ENCODE results near the gene GRK5. TPM values are rescaled to one million over a fixed set of nuclear protein-coding genes. Genes with fewer than 3 reads are reported as not detected.

GRK5 gene
- total and polyA plus RNA-seq, 9 of the 15 experiments (the other 6 are each of a cell fraction or from before 2014, with no cell fraction given): 0.46 to 0.83 (median 0.67) TPM; not detected in 2

DNA sequence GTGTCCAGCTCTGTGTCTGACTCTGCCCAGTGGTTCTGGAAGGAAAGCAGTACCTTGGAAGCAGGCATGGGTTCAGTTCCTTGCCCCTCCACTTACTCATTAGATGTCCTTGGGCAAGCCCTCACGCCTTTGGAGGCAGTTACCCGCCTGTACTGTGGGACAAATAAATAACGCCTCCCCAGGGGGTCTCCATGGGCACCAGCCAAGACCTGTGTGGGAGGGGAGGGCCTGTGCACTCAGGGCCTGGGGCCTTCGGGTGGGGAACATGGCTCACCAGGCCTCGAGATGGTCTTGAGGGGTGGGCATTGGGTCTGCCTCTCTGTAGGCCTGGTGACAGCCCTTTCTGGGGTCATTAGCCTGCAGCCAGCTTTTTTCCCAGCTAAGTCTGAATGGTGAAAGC is 142.0 kb downstream of the GRK5 start:
- Histone ChIP-seq H4K20me1 (replicated peaks; ENCODE audit: control insufficient read depth, insufficient read depth, low read length) (no peaks in the 10 kb centered on the region), H2AFZ (ENCODE audit: low read depth, low read length) (no peak overlapping the region), H3K79me2 (ENCODE audit: control insufficient read depth, insufficient read depth, low read length) (no peaks in the 10 kb centered on the region), H3K9ac (ENCODE audit: insufficient read depth in 1 of 2, low read depth in 2 of 2, low read length in 2 of 2) (no peak overlapping the region), H3K27me3 (ENCODE audit: control insufficient read depth in 2 of 2, insufficient read depth in 2 of 2, low read length in 2 of 2) (peaks cover 2 to 36% of the 10 kb centered on the region in 2 experiments; a peak in 3 of 5 replicates), H3K27ac (ENCODE audit: extremely low read depth, low read depth, low read length) (no peak overlapping the region), H3K9me1 (ENCODE audit: control insufficient read depth, insufficient read depth, low read length) (no peaks in the 10 kb centered on the region), H3K4me3 (no peak overlapping the region), H3K36me3 (ENCODE audit: control insufficient read depth, insufficient read depth, low read length) (no peaks in the 10 kb centered on the region), H3K4me1 (replicated peaks in 1 of 2; ENCODE audit: control insufficient read depth in 2 of 2, insufficient read depth in 2 of 2, low read length in 2 of 2) (no peaks in the 10 kb centered on the region; a peak in 1 of 5 replicates), H3K9me3 (replicated peaks; ENCODE audit: control insufficient read depth, insufficient read depth, low read depth, low read length) (no peaks in the 10 kb centered on the region), H3K4me2 (ENCODE audit: insufficient read depth, low read length) (no peak overlapping the region)
- ChIA-PET CTCF (ENCODE audit: low intra/inter-chr PET ratio) (no interaction called here), POLR2A (no interaction called here)
- ATAC-seq (no peak), DNase-seq (ENCODE audit: extremely low read depth in 1 of 4, low spot score in 3 of 4) (no peak), FAIRE-seq (no peak)
- 0% methylated on average over 2 of the region's 5 CpGs for WGBS (ENCODE audit: insufficient coverage, low coverage, missing lambda C conversion rate)
- in situ Hi-C loops (cut with MboI): no loop called here
- intact Hi-C loops (cut with micrococcal nuclease): no loop called here
- BruUV-seq (replicated peaks): no TSS peak
- TF ChIP-seq NRF1 (conservative IDR thresholded peaks at IDR 0.05 in 1 of 2, IDR thresholded peaks at IDR 0.05 in 1 of 2): no peak
- TF ChIP-seq ETV6 (IDR thresholded peaks at IDR 0.05; ENCODE audit: borderline replicate concordance in 1 of 2, low read depth in 2 of 2, low read length in 1 of 2): no peak
- TF ChIP-seq ETV6 (CRISPR knock-in tag; IDR thresholded peaks at IDR 0.05; ENCODE audit: borderline replicate concordance): no peak
- TF ChIP-seq PTBP1 (IDR thresholded peaks at IDR 0.05; ENCODE audit: low read depth, low read length): no peak
- TF ChIP-seq, protein P1, sequence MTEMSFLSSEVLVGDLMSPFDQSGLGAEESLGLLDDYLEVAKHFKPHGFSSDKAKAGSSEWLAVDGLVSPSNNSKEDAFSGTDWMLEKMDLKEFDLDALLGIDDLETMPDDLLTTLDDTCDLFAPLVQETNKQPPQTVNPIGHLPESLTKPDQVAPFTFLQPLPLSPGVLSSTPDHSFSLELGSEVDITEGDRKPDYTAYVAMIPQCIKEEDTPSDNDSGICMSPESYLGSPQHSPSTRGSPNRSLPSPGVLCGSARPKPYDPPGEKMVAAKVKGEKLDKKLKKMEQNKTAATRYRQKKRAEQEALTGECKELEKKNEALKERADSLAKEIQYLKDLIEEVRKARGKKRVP (CRISPR knock-in tag; IDR thresholded peaks at IDR 0.05): no peak
- no peak for TF ChIP-seq RCOR1 (IDR thresholded peaks at IDR 0.05; ENCODE audit: borderline replicate concordance in 1 of 2, low read depth in 2 of 2, low read length in 2 of 2)
- no peak for TF ChIP-seq ZNF165 (CRISPR knock-in tag; IDR thresholded peaks at IDR 0.05; ENCODE audit: borderline replicate concordance)
- TF ChIP-seq, protein P2, sequence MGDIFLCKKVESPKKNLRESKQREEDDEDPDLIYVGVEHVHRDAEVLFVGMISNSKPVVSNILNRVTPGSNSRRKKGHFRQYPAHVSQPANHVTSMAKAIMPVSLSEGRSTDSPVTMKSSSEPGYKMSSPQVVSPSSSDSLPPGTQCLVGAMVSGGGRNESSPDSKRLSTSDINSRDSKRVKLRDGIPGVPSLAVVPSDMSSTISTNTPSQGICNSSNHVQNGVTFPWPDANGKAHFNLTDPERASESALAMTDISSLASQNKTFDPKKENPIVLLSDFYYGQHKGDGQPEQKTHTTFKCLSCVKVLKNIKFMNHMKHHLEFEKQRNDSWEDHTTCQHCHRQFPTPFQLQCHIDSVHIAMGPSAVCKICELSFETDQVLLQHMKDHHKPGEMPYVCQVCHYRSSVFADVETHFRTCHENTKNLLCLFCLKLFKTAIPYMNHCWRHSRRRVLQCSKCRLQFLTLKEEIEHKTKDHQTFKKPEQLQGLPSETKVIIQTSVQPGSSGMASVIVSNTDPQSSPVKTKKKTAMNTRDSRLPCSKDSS (IDR thresholded peaks at IDR 0.05; ENCODE audit: low read depth, partially characterized antibody): no peak
- no peak for TF ChIP-seq CBFB (CRISPR knock-in tag; IDR thresholded peaks at IDR 0.05)
- TF ChIP-seq KDM4B (IDR thresholded peaks at IDR 0.05; ENCODE audit: borderline replicate concordance in 2 of 2, low read depth in 1 of 2): no peak
- no peak for TF ChIP-seq MCM7 (IDR thresholded peaks at IDR 0.05)
- TF ChIP-seq ZNF583 (CRISPR knock-in tag; IDR thresholded peaks at IDR 0.05): no peak
- no peak for TF ChIP-seq SLC30A9 (CRISPR knock-in tag; IDR thresholded peaks at IDR 0.05)
- TF ChIP-seq SREBF2 (CRISPR knock-in tag; IDR thresholded peaks at IDR 0.05): no peak
- no peak for TF ChIP-seq ZC3H11A (IDR thresholded peaks at IDR 0.05; ENCODE audit: low read depth, low read length)
- no peak for TF ChIP-seq ZBTB1 (CRISPR knock-in tag; IDR thresholded peaks at IDR 0.05; ENCODE audit: borderline replicate concordance, low read depth)
- TF ChIP-seq PHB2 (IDR thresholded peaks at IDR 0.05; ENCODE audit: low read depth): no peak
- no peak for TF ChIP-seq TARDBP (IDR thresholded peaks at IDR 0.05)
- TF ChIP-seq, protein P3, sequence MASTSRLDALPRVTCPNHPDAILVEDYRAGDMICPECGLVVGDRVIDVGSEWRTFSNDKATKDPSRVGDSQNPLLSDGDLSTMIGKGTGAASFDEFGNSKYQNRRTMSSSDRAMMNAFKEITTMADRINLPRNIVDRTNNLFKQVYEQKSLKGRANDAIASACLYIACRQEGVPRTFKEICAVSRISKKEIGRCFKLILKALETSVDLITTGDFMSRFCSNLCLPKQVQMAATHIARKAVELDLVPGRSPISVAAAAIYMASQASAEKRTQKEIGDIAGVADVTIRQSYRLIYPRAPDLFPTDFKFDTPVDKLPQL (IDR thresholded peaks at IDR 0.05; ENCODE audit: extremely low read depth, insufficient read length): no peak

All from K562 (cell line).